GM18858 (cell line): ENCODE measurements around the gene ZFYVE28.
"Not testable (repeated sequence)": the region's sequence is repeated elsewhere in the genome, so short reads cannot be mapped to it uniquely, and the experiment has no call there.

Source experiments
- ATAC-seq: cut with Tn5 transposase; IDR thresholded peaks from one replicate; pipeline ENCODE4 v1.9.1; 2021; ENCODE audit not compliant: unreplicated experiment

ZFYVE28 gene

DNA sequence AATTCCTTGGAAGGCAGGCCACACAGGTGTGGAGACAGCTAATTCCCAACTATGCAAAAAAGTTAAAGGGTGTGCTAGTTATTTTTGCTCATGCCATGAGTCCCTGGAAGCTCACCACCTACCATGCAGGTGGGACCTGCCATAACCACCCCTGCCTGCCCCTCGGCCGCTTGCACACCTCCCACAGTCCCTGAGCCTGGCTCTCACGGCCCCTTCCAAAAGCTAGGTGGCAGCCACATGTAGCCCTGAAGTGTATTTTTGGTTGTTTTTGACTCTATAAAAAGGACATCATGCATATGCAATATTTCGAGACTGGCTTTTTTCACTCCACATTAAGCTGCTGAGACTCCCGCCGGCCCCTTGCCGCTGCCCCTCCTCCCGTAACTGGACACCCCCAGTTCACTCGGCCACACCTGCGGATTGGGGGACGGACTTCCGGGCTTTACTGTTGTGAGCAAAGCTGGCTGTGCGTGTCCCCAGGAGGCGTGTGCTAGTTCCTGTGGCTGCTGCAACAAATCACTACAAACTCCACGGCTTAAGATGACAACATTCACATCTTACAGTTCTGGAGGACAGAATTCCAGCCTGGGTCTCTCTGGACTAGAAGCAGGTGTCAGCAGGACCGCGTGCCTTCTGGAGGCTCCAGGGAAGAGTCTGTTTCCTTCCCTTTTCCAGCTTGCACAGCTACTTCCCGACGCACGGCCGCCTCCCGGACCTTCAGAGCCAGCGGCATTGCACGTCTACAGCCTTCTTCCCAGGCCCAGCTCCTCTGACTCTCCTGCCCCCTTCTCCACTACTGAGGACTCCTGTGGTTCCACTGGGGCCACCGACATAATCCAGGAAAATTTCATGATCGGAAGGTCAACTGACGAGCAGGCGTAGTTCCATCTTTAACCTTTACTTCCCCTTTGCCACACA, 24.8 kb downstream of the ZFYVE28 start:
- ATAC-seq = no peak

DNA sequence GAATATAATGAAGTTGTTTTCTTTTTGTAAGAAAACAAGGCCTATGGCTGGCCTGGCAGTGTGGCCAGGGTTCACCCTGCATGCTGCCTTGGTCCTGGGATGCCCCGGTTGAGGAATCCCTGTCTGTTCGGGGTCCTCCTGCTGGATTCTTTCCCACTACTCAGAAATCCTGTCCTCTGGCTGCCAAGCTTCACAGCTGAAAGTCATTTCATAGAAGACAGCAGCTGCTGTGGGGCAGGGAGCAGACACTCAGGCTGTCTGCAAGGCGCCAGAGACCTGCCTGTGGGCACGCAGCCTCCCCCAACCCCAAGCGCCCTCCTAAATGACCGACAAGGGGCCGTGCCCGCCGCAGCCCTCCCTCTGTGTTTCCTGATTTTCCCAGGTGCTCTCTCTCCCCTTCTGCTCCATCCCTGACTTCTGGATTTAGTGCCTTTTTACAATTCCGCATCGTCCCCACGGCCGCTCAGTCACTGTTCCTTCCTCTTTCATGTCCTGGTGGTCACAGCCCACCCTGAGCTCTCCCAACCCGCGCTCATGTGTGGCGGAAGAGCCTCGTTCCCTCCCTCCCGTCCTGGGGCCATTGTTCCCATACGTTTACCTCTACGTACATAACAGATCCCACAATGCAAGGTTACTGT, 27.5 kb downstream of the ZFYVE28 start:
- no peak for ATAC-seq

DNA sequence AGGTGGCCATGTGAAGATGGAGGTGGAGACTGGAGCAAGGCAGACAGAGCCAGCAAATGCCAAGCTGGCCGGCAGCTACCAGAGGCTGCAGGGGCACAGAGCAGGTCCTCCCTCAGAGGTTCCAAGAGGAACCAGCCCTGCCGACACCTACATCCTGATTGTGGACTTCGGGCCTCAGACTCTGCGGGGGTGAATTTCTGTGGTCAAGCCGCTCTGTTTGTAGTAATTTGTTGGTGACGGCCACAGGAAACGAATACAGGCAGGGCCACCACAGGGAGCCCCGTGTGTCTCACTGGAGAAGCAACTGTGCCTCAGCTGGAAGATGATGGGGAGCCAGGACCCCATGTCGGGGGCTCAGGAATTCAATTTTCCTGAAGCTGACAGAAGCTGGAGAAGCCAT, 28.3 kb downstream of the ZFYVE28 start:
- no peak for ATAC-seq

DNA sequence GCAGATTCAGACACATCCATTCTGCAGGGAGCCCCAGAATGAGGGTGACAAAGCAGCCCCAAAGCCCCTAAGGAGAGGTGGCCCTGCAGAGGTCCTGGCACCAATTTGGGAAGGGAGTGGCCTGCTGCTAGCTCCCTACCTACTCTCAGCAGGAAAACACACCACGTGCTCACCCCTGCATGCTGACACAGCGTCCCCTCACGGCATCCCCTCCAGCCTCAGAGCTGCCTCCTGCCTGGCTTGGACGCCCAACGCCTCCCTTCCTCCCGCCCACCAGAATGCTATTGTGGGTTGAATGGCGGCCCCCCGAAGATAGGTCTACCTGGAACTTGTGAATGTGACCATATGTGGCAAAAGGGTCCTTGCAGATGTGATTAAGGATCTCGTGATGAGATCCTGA, 28.8 kb downstream of the ZFYVE28 start:
- no peak for ATAC-seq

DNA sequence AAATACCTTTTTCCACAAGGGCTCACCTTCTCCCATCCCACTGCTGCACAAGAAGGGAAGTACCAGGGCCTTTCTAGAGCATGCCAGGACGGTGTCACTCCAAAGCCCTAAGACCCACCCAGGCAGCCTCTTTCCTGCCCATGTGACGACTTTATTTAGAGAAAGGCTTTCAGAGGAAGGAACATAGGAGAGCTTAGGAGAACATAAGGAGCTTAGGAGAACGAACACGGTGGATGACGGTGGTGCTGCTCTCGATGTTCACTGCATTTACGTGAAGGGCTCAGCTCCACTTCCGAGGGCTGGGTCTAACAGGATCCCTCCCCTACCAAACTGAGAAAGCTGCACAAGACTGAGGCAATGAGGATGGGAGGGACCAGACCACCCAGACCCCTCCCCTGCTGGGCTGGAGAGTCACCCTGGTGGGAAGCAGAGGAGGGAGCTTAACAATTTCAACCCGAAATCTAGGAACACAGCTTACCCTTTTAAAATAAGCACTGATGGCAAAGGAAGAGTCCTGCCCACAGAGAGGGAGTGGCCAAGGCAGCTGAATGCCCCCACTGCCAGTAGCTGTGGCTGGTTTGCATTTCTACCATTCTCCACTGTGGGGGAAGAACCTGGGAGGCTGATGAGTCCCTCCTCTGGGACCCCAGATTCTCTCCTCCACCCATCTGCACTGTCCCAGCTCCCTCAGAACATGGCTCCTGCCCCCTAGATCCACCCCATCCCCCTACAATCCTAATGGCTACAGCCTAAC, 29.8 kb downstream of the ZFYVE28 start:
- no peak for ATAC-seq

DNA sequence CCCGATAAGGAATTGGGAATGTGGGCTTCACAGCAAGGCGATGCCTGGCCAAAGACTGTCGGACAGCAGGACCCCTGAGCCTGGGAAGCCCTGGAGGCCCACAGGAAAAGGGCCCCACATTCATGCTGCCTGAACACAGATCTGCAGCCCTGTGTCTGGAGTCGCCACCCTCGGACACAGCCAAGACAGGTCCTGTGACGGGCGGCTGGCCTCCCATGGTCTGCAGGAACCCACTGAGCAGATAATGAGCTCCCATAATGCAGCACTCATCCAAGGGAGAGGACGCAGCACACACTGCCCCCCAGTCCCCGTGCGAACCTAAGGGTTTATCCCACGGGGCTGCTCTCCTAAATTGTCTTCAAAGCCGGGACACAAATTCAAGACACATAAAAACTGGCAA, 30.6 kb downstream of the ZFYVE28 start:
- no peak for ATAC-seq

DNA sequence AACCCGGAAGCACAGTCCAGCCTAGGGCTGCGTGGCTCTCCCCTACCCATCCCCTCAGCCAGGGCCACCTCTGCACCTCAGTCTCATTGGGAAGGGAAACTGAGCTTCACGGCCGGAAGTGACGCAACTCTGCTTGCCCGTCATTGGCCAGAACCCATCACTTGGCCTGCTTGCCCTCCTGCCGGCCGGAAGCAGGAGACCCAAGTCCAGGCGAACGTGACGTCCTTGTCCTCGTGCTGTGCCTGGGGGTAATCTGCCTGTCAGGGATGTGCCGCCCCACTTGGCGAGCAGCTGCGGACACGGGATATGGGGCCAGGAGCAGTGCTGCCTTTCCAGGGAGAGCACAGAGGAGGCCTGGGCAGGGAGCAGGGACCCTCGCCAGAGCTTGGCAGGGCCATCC, 31.2 kb downstream of the ZFYVE28 start:
- ATAC-seq = no peak

DNA sequence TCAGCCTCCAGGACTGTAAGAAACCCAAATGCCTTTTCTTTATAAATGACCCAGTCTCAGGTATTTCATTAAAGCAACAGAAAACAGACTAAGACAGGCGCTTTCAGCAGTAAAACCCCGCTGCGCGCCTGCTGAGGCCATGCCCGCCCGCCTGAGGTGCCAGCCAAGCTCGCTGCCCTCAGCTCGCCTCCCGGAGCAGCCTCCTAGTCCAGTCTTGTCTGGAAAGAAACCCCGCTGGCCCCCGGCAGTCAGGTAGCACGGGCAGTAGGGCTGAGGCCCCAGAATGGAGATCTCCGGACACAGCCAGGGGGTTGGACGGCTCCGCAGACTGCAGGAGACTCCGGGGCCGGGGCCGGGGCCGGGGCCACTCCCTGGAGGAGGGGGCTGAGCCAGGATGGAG, 31.7 kb downstream of the ZFYVE28 start:
- no peak for ATAC-seq

DNA sequence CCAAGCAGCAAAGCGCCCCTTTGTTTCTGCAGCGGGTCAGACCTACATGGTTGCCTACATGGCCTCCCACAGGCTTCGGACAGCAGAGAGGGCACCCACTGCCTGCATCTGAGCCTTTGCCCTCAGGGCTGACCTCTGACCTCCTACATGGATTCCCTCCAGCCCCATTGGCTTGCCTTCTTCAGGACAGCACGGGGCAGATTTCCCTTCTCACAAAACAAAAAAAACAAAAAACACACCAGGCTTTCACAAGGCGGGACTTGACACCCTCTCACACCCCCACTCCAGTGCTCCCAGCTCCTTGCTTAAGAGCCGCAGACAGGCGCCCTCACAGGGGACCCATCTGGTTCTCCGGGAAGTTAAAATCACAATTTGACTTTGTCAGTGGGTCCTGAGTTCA, 32.9 kb downstream of the ZFYVE28 start:
- ATAC-seq = no peak

DNA sequence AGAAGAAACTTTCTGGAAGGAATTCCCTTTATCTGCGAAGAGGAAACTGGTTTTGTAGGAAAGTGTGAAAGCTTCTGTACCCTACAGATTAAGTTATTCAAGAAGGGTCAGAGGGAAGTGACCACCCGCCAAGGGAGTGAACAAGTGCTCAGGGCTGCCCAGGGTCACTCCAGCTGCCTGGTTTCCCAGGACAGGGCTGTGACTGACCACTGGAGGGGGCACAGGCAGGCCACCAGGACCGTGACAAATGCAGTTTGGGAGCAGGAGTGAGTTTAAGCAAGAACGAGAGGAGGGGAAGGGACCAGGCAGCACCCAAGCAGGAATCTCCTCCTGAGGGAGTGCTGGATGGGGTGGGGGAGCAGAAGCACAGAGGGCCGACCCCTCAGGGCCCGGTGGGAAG, 34.2 kb downstream of the ZFYVE28 start:
- ATAC-seq = no peak

DNA sequence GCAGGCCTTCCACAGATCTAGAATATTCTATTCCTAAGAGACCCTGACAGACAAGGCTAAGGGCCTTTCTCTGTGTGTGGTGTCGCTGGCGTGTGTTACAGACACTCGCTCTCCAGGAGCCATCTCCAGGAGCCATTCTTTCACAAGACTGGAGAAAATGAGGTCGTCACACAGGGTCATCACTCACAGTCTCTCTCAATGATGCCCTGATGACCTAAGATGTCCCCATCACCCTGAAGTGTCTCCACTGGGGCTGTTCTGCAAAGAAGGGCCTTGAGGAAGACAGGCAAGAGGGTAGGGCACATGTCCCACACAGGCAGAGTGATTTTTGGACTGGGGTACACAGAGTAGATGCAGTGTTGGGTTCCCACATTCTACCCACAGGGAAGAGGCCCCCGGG, 34.7 kb downstream of the ZFYVE28 start:
- no peak for ATAC-seq

DNA sequence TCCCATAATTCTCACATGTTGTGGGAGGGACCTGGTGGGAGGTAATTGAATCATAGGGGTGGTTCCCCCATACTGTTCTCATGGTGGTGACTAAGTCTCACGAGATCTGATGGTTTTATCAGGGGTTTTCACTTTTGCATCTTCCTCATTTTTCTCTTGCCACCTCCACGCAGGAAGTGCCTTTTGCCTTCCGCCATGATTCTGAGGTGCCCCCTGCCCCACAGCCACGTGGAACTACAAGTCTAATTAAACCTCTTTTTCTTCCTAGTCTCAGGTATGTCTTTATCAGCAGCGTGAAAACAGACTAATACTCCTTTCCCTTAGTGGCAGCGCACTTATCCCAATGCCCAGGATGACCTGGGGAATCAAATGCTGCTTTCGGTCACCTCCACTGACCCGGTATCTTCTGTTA, 35.2 kb downstream of the ZFYVE28 start:
- ATAC-seq = not testable (repeated sequence)

DNA sequence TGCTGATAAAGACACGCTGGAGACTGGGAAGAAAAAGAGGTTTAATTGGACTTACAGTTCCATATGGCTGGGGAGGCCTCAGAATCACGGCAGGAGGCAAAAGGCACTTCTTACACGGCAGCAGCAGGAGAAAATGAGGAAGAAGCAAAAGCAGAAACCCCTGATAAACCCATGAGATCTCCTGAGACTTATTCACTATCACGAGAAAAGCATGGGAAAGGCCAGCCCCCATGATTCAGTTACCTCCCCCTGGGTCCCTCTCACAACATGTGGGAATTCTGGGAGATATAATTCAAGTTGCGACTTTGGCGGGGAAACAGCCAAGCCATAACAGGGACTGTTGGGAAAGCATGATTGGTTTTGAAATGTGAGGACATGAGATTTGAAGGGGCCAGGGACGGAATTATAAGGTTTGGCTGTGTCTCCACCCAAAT, 35.7 kb downstream of the ZFYVE28 start:
- ATAC-seq = not testable (repeated sequence)

DNA sequence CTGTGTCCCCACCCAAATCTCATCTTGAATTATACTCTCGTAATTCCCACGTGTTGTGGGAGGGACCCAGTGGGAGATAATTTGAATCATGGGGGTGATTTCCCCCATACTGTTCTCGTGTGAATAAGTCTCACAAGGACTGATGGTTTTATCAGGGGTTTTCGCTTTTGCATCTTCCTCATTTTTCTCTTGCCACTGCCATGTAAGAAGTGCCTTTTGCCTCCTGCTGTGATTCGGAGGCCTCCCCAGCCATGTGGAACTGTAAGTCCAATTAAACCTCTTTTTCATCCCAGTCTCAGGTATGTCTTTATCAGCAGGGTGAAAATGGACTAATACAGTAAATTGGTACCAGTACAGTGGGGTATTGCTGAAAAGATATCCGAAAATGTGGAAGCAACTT, 37.9 kb downstream of the ZFYVE28 start:
- not testable (repeated sequence) for ATAC-seq

DNA sequence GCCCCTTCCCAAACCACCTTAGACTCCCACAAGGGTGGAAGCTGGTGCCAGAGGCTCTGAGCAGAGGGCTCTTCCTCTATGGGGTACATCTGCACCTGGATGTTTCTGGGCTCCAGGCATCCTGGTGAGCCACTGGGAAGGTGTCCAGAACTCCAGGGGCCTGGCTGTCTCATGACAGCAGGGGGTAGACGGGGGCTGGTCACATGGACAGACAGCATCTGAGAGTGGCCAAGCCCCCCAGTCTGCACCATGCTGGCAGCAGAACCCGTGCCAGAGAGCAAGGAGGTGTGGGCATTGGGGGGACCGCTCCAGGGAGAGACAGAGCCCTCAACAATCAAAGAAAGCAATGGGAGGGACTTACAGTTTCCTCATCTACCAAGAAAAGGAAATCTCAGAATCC, 39.5 kb downstream of the ZFYVE28 start:
- no peak for ATAC-seq

DNA sequence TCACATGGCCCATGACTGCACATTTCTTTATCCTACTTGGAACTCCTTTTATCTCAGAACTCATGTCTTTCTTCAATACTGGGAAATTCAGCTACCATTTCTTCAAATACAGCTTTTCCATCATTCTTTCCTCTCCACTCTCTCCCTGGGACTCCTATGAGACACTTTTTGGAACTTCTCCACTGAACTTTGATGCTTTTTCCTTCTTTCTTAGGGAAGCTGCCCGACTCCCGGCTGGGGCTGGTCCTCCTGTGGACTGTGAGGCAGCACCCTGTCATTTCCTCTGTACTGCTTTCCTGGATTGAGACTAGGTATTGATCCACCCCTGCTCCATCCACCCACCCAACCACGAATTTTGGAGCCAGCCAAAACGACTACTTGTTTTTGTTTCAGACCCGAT, 40.0 kb downstream of the ZFYVE28 start:
- ATAC-seq = no peak

DNA sequence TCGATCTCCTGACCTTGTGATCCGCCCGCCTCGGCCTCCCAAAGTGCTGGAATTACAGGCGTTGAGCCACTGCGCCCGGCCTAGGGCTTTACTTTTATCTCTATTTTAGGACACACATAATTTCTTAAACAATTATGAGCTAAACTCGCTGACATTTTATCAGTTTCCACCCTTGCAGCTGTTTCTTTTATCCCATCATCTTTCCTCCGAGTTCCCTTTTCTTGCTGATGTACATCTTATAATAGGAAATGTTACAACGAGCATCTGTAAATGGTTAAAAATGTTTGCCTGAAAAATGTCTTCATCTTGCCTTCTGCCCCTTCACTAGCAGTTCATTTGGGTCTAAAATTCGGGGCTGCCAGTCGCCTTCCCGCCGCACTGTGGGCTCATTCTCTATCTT, 41.2 kb downstream of the ZFYVE28 start:
- no peak for ATAC-seq

DNA sequence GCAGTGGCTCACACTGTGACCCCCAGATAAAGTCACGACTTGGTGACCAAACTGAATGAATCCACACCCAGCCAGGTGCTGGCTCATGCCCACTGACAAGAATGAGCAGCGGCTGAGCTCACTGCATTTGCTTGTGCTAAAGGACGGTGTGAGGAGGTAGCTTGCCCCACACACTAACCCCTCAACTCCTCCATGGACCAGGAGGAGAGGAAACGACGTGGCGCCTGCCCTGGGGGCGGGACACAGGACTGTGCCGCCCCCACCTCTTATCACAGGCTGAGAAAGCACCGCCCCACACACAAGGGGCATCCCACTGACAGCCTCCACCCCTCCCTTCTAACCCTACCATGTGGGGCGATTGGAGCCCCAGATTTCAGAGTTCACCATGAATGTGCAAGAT, 43.0 kb downstream of the ZFYVE28 start:
- ATAC-seq = no peak

DNA sequence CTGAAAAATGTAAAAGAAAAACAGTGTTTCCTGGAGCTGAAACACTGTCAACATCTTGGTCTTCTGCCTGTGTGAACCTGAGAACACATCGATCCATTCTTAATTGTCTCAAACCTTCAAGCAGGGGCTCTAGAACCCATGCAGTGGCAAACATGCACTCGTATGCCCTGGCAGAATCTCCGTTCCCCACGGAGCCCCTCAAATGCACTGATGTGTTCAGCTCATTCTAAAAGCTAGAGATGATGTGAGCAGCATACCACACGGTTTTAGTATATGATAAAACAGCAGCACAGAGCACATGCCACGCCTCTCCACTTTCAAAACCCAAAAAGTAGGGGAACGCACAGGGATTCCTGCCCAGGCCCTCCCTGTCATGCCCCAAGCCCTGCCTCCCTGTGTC, 44.9 kb downstream of the ZFYVE28 start:
- no peak for ATAC-seq

DNA sequence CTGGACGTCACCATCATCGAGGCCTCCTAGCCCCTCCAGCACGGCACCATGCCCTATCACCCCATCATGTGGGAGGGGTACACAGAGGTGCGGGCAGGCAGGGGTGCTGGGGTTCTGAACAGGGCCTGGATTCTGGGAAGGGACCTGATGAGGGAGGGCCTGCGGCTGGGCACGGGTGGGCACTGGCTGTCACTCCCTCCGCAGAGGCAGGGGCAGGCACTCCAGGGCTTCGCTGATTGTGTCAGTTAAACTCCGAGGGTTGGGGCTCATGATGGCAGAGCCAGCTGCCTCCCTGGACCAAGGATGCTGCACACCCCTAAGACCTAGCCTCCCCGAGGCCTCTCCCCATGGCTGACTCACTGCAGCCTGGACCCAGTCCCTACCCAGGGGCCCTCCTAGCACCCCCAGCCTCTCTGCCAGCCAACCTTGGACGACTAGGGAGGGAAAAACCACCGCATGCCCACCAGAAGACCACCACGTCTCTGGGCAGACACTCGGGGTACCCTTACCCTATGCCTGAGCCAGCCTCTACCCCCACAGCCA, 45.9 kb downstream of the ZFYVE28 start:
- ATAC-seq = no peak

DNA sequence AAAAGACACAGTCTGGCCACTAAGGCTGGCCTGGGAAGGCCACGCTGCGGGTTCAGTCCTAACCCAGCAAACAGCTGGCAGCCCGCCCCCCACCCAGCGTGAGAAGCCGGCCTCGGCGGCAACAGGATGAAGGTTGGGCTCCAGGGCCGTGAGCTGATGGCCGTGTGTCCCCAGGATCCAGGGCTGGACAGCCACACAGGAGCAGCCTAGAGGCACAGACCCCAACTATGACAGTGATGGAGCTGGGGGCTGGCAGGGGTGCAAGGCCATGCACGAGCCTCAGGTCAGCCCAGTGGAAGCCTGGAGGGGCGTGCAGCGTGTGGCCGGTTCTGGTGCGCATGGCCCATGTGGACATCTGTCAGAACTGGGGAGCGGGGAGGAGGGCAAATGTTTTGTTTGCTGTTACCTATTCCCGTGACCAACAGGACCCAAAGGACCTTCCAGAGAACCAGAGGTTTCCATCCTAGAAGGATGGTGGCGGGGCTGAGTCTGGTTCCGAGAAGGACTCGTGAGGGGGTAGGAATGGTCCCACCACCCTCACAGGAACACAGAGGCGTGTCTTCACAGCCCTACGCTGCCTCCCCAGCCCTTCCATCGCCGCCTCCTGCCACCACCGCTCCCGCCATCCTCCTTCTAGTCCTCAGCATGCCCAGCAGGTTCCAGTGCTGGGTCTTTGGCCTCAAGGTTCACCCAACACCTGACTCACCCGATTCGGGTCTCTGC, 46.5 kb downstream of the ZFYVE28 start:
- no peak for ATAC-seq
